ENCODE data around the gene ZNF611. TPM values are rescaled to one million over a fixed set of nuclear protein-coding genes. Genes with fewer than 3 reads are reported as not detected.

Gene ZNF611
- total and polyA plus RNA-seq, 2 of the 13 experiments (the other 11 are each of a cell fraction or from before 2014, with no cell fraction given), result 2.7 to 4.1 TPM

DNA sequence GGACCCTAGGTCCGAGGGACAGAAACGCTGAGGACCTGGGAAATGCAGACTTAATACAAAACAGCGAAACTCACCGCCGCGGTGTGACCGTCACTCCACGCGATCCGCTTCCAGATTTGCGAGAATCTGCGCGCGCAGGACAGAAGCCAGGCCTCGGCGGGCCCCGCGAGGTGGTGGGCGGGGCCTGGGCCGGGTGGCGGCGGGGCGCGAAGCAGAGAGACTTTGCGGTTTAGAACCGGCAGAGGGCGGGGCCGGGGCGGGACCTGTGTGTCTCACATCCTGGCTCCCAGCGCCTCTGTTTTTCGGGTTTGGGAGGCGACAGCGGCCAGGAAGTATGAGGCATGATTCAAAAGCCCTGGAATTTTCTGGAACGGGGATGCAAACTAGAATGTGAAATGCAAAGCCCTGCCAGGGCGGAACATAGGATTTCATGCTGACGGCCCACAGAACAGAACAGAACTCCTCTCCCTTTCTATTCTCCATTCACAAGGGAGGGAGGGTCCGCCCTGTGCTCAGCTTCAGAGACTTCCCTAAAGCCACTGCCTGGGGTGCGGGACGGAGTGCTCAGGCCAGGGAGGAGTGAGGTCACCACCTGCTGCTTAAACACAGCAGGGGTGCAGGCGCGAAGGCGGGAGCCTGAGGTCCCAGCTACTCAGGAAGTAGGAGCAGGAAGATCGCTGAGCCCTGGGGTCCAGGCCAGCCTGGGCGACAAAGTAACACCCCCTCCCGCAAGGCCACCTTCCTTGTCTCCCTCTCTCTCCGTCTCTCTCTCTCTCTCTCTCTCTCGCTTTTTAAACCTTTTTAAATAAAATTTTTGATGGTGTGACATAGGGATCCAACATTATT, 44.3 kb downstream of the ZNF611 start (continued):
- TF ChIP-seq ZNF550 (CRISPR knock-in tag; IDR thresholded peaks at IDR 0.05; ENCODE audit: borderline replicate concordance) (no peak), ZNF549 (CRISPR knock-in tag; IDR thresholded peaks at IDR 0.05) (no peak), PHF8 (CRISPR knock-in tag; IDR thresholded peaks at IDR 0.05) (peak; percentile 41; the same call in 1 of the 2 replicates), RBM39 (IDR thresholded peaks at IDR 0.05; ENCODE audit: low read depth, low read length, poor library complexity, severe bottlenecking) (no peak), ZNF687 (CRISPR knock-in tag; IDR thresholded peaks at IDR 0.05) (peak; percentile 78), POLR2A (IDR thresholded peaks at IDR 0.05; ENCODE audit: insufficient read depth in 1 of 2, low read depth in 2 of 2, low read length in 2 of 2) (peak in 1 of 2 experiments; percentile 46; a peak in 1 of 4 replicates), SP5 (CRISPR knock-in tag; IDR thresholded peaks at IDR 0.05; ENCODE audit: borderline replicate concordance, low read depth) (peak; percentile 70), TBX2 (CRISPR knock-in tag; IDR thresholded peaks at IDR 0.05; ENCODE audit: borderline replicate concordance) (peak; percentile 59; the same call in 1 of the 2 replicates), ZNF556 (CRISPR knock-in tag; IDR thresholded peaks at IDR 0.05; ENCODE audit: borderline replicate concordance) (no peak), ZBTB33 (CRISPR knock-in tag; IDR thresholded peaks at IDR 0.05) (peak; percentile 63; the same call in 1 of the 2 replicates), ZNF768 (CRISPR knock-in tag; IDR thresholded peaks at IDR 0.05) (peak; percentile 81)
- TF ChIP-seq, protein P1, sequence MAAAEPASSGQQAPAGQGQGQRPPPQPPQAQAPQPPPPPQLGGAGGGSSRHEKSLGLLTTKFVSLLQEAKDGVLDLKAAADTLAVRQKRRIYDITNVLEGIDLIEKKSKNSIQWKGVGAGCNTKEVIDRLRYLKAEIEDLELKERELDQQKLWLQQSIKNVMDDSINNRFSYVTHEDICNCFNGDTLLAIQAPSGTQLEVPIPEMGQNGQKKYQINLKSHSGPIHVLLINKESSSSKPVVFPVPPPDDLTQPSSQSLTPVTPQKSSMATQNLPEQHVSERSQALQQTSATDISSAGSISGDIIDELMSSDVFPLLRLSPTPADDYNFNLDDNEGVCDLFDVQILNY (CRISPR knock-in tag; conservative IDR thresholded peaks at IDR 0.05), result 0 out of 2 replicates have a peak, but pooled peaks have one; percentile 12
- TF ChIP-seq, protein P2, sequence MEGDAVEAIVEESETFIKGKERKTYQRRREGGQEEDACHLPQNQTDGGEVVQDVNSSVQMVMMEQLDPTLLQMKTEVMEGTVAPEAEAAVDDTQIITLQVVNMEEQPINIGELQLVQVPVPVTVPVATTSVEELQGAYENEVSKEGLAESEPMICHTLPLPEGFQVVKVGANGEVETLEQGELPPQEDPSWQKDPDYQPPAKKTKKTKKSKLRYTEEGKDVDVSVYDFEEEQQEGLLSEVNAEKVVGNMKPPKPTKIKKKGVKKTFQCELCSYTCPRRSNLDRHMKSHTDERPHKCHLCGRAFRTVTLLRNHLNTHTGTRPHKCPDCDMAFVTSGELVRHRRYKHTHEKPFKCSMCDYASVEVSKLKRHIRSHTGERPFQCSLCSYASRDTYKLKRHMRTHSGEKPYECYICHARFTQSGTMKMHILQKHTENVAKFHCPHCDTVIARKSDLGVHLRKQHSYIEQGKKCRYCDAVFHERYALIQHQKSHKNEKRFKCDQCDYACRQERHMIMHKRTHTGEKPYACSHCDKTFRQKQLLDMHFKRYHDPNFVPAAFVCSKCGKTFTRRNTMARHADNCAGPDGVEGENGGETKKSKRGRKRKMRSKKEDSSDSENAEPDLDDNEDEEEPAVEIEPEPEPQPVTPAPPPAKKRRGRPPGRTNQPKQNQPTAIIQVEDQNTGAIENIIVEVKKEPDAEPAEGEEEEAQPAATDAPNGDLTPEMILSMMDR (CRISPR knock-in tag; IDR thresholded peaks at IDR 0.05), result peak; percentile 25; the same call in 1 of the 2 replicates
- TF ChIP-seq, protein P3, sequence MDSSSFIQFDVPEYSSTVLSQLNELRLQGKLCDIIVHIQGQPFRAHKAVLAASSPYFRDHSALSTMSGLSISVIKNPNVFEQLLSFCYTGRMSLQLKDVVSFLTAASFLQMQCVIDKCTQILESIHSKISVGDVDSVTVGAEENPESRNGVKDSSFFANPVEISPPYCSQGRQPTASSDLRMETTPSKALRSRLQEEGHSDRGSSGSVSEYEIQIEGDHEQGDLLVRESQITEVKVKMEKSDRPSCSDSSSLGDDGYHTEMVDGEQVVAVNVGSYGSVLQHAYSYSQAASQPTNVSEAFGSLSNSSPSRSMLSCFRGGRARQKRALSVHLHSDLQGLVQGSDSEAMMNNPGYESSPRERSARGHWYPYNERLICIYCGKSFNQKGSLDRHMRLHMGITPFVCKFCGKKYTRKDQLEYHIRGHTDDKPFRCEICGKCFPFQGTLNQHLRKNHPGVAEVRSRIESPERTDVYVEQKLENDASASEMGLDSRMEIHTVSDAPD (CRISPR knock-in tag; IDR thresholded peaks at IDR 0.05), result no peak
- TF ChIP-seq, protein P4, sequence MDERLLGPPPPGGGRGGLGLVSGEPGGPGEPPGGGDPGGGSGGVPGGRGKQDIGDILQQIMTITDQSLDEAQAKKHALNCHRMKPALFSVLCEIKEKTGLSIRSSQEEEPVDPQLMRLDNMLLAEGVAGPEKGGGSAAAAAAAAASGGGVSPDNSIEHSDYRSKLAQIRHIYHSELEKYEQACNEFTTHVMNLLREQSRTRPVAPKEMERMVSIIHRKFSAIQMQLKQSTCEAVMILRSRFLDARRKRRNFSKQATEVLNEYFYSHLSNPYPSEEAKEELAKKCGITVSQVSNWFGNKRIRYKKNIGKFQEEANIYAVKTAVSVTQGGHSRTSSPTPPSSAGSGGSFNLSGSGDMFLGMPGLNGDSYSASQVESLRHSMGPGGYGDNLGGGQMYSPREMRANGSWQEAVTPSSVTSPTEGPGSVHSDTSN (CRISPR knock-in tag; IDR thresholded peaks at IDR 0.05), result no peak

Measured in HepG2 (cell line).